Stimulated activated CD4-positive, alpha-beta T cell treated with anti-CD3 and anti-CD28 coated beads, Interleukin-1b, Interleukin-23, amount 100 ng/mL, for 1 hour (primary cell): ENCODE results near the gene SAG.

ENCODE experiments used
- DNase-seq, 2 donors: peaks; one replicate each; pipeline ENCODE4 v3.0.0-alpha.2; 2020; ENCODE audit warnings: low read depth in 2 of 2

The SAG gene

DNA sequence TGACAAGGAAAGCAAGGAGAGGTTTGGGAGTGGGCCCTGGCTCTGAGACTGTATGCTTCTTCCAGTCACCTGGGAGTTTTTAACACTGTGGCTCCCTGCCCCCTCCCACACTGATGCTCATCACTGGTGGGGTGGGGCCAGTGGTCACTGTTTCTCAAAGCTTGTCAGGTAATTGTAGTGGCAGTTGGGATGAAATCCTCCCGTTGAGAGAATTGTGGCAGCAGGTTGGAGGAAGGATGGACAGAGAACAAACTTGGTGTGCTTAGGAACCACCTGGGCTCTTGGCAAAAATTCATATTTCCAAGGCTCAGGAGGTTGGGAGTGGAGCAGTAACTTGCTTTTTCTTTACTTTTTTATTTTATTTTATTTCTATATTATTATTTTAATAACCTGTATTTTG lies 71.8 kb downstream of the SAG start:
- DNase-seq: no peak

GRCh38 chr2:233380132-233380895 lies 72.7 kb downstream of the SAG start:
- no peak for DNase-seq

DNA sequence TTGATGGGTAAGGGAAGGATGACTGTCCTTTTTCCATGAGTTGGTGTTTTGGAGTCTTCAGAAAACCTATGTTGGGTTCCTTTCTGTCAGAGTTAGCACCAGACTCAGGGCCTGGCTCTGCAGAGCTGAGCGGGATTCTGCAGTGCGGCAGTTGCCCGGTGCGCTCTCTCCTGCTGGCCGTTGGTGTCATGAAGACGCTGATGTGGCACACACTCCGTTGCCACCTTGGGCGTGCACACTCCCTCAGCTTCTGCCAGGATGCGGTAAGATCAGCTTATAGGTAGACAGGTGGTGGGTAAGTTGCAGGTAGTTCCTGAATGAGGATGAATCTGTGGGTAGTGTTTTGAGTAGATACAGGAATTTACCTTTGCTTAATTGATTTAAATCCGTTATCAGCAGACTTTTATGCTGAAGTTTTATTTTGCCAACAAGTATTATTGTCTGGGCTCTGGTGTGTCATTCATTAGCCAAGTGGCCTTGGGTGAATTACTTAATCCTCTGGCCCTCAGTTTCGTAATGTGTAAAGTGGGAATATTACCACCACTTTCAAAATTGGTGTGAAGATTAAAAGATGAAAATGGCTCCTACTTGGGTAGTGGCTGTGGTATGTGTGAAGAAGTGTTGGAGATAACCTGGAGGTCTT lies 73.5 kb downstream of the SAG start:
- DNase-seq: no peak

- DNase-seq: no peak
These were observed 74.0 kb downstream of the SAG start for GRCh38 chr2:233381638-233381995.

DNA sequence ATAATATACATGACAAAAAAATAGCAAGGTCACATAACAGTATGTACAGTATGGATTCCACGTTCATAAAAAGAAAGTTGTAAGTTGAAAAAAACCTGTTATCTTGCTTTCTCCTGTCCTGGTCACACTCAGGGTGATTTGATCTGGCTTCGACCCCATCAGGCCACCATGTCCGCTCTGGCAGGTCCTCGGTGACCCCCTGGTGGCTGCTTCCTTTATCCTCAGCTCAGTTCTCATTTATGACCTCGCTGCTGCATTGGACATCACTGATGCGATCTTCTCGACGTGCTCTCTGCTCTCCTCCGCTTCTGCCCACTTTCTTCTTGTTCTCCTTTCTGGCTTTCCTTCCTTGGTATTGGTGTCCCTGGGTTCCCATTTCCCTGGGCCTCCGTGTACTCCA lies 76.4 kb downstream of the SAG start:
- DNase-seq: no peak

DNA sequence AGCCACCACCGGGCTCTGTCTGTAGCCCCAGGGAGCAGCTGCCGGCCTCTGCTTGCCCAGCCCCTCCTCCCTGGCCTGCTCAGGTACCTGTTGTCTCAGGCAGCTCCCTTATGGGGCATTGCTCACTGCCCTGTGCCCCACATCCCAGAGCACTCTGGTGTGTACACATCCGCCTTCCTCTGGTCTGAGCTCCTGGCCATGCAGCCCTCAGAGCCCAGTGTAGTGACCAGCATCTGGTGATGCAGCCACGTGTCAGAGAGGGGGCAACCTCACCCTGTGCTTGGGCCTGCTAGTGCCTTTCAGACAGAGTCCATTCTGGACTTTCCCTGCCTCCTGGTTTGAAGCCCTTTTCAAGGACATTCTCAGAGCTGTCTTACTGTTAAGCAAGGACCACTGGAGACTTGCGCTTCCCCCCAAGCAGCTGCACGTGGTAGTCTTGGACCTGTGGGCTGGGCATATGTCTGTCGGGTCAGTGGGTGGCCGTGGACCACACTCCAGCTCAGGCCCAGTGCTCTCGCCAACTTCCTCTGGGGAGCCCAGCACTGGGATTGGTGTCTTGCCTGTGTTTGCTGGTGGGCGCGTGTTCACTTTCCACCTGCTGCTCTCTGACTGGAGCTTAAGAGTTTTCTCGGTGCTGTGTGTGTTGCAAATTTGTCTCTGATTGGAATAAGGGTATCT lies 77.3 kb downstream of the SAG start:
- no peak for DNase-seq

DNA sequence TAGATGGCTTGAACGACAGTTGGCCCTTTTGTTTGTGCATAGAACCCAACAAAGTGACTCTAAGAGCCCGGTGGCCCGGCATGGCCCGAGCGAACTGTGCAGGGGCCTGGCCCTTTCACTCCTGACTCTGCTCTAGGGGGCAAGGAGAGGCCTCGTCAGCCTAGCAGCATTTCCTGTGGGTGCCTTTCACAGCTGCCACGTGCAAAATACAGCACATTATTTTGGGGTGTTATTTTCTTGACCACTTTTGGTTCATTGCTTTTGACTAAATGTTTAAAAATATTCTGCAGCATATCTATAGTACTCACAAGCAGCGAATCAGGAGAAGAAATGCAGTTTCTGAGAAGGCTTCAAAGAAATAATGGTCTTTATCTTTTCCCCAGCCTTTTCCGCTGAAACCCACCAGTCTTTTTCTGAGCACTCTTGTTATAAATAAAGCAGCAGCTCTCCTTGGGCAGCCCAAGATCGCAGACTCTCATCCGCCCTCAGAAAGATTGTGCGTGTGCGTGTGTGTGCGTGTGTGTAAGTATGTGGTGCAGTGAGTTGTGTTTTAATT lies 78.0 kb downstream of the SAG start:
- no peak for DNase-seq

DNA sequence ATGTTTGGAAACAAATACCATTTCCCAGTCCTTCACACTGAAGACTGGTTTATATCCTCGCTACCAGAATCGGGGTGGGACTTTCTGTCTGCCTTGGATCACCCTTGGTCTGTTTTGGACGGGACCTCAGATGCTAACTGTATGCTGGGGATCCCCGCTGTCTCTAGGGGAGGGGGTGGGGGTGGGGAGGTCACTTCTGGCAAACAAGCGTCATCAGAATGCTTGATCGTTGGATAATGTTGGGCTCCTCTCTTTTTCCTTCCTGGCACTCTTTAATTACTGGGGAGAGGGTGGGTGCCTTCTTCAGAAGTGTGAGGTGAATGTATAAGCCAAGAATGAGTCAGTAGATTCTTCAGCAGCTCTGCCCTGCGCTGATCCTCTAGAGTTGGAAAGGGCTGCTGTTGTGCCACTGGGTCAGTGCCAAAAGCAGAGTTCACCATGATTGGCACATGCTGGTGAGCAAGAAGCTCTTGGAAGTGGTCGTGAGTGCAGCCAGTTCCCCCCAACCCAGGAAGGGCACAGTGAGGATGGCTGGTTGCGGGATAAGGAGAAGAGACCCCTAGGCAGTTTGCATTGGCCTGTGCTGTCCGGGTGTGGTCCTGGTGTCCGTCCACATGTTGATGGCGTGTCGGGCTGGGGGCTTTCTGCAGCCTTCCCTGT lies 78.9 kb downstream of the SAG start:
- no peak for DNase-seq

GRCh38 chr2:233387225-233387624 lies 79.6 kb downstream of the SAG start:
- no peak for DNase-seq

DNA sequence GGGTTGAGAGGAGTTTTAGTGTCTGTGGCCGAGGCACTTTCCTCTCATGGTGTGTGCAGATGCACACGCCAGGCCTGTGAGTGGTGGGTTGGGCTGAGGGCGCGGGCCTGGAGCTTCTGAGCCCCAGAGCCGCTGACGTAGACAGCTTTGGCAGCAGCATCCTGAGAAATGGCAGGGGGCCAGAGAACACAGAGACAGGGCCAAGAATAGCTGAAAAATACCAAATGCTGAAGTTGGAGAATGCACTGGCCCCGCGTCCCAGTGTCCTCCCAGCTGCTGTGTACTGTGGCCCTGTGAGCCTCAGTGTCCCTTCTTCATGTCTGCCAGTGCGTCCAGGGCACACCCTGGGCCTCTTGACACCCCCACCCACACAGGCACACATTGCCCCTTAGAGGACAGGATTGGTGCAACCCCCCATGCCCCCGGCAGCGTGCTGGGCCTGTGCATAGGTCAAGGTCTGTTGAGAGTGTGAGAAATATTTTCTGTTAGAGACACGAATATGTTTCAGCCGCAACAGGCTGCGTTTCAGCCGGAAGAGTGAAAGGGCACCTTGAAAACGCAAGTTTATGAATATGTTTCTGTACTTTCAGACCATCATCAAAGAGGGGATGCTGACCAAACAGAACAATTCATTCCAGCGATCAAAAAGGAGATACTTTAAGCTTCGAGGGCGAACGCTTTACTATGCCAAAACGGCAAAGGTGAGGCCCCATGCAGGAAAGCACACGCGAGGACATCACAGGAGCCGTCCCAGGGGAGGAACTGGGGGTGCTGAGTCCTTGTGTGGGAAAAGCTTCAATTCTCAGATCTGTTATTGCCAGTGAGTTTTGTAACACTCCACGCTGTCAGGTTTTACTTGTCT lies 80.3 kb downstream of the SAG start:
- no peak for DNase-seq

GRCh38 chr2:233389601-233390125 lies 82.0 kb downstream of the SAG start:
- no peak for DNase-seq

DNA sequence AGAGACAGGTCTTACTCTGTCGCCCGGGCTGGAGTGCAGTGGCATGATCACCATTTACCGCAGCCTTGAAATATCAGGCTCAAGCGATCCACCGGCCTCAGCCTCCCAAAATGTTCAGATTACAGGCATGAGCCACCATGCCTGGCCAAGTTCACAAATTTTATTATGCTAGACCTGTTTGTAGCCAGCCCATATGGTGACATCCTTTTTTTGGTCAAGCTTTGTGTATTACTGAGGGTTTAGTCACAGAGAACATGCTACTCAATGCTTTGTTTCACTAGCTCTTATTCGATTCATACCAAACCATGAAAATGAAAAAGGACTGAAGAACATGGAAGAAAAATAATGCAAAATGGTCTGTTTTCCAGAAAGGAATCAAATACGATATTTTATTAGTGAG lies 88.1 kb downstream of the SAG start:
- no peak for DNase-seq
